Epithelial cell of esophagus (primary cell): ENCODE results near the gene CFAP61.

Experiments
- DNase-seq: peaks from one replicate; pipeline ENCODE4 v3.0.0; 2010; ENCODE audit warnings: low read depth
- H3K4me3 ChIP-seq: 2 replicates; pipeline ENCODE4 v1.5.1; 2011; ENCODE audit warnings: mild to moderate bottlenecking, low read length, control low read depth
- TF ChIP-seq, protein P1 (sequence below): IDR thresholded peaks from 2 replicates; pipeline ENCODE4 v1.5.1; 2011; ENCODE audit warnings: low read depth, mild to moderate bottlenecking, low read length, control low read depth, inconsistent platforms; ENCODE audit not compliant: insufficient read depth; ENCODE audit errors: missing control alignments

The CFAP61 gene

DNA sequence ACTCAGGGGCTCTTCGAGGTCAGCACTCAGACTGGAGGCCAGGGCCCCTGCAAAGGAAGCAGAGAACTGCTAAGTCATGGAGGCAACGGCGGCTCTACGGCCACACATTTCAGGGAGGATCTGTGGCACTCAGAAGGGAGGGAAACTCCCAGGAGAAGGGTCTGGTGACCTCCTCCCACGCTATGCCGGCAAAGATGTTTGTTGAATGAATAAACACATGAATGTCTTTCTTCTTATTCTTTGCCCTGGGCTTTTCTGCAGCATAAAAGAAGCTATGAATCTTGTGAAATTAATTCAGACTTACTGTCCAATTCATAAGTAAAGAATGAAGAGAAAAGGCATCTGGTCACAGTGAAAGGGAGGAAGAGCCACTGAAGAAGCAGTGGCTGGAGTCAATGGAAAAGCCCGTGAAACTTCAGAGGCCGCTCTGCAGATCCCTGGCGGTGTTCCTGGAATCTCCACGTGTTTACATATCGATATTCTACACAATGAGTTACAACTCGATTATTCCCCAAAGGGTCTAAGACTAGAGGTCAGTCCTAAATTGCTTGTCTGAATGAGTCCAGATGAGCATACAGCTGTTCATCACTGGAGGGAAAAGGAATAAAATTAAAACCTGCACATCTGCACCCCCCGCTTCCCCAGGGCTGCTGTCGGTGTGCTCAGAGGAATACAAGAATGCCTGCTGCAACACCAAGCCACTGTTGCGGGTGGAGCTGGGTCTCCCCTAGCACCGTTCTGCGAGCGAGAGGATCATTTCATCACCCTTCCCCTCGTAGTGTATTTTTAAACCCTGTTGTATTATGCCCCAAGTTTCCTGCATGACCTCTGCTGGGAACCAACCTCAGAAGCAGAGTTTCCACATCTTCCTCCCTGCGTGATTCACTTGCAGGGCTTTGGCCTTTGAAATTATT lies 341.1 kb downstream of the CFAP61 start:
- DNase-seq = no peak
- TF ChIP-seq, protein P1, sequence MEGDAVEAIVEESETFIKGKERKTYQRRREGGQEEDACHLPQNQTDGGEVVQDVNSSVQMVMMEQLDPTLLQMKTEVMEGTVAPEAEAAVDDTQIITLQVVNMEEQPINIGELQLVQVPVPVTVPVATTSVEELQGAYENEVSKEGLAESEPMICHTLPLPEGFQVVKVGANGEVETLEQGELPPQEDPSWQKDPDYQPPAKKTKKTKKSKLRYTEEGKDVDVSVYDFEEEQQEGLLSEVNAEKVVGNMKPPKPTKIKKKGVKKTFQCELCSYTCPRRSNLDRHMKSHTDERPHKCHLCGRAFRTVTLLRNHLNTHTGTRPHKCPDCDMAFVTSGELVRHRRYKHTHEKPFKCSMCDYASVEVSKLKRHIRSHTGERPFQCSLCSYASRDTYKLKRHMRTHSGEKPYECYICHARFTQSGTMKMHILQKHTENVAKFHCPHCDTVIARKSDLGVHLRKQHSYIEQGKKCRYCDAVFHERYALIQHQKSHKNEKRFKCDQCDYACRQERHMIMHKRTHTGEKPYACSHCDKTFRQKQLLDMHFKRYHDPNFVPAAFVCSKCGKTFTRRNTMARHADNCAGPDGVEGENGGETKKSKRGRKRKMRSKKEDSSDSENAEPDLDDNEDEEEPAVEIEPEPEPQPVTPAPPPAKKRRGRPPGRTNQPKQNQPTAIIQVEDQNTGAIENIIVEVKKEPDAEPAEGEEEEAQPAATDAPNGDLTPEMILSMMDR = no peak
- H3K4me3 ChIP-seq = no peak overlapping the region

DNA sequence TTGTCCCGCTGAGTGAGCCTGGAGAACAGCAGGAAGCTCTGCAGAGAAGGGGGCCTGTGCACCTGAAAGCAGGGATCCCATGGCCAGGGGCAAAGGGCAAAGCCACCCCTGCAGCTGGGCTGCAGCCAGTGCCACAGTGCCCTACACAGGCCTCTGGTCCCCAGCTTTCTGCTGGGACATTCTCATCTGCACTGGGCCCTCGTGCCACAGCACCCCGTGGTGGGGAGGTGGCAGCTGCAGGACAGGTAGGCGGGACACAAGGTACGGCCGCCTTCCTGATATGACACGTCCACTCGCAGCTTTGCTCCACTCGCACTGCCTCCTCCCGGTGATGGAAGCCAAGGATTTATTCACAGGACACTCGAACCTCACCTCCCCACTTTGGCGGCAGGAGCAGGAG lies 342.8 kb downstream of the CFAP61 start:
- H3K4me3 ChIP-seq = no peak overlapping the region
- DNase-seq = no peak
- TF ChIP-seq, protein P1 = no peak

DNA sequence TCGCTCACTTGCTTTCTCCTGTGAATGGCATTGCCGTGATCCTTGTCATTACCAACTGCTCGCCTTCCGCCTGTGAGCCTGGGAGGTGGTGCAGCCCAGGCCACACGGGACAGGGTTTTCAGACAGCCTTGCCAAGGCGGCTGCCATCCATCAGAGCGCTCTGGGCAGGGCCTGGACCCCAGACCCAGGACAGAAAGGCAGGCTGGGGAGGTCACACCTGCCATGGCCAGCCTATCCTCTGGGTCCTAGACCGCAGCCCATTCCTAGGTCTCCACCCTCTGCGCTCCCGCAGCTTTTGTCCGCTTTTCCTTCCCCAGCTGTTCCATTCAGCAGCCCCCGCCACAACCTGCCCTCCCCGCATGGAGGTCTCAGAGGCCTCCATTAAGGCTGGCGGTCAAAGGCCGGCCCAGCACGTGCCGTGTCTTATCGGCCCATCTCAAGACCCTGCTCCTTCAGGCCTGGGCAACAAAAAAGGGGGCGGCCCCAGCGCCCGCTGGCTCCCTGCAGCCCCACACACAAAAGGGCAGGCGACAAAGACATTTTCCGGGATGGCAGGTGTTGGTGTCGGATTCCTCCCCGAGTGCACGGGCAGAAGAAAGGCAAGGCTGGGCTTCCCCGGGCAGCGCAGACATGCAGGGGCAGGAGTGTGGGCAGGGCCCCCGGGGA lies 343.7 kb downstream of the CFAP61 start:
- peak; percentile 27 for DNase-seq
- no peak overlapping the region for H3K4me3 ChIP-seq
- TF ChIP-seq, protein P1 = no peak

DNA sequence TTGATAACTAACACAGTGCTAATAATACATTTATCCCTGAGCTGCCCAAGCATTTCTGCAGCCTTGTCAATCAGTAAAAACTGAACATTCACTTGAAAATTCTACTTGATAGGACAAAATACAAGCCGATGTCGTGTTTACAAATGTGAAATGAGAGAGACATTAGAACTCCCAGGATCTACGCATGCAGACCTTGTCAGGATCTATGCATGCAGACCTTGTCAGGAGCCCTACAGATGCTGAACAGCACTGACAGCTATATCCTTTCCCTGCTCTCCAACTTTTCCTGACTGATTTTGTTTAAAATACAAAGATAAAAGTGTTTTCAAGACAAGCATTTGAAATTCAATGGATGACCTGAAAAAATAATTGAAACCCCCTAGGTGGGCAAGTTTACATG lies 344.5 kb downstream of the CFAP61 start:
- no peak overlapping the region for H3K4me3 ChIP-seq
- TF ChIP-seq, protein P1 = no peak
- no peak for DNase-seq

DNA sequence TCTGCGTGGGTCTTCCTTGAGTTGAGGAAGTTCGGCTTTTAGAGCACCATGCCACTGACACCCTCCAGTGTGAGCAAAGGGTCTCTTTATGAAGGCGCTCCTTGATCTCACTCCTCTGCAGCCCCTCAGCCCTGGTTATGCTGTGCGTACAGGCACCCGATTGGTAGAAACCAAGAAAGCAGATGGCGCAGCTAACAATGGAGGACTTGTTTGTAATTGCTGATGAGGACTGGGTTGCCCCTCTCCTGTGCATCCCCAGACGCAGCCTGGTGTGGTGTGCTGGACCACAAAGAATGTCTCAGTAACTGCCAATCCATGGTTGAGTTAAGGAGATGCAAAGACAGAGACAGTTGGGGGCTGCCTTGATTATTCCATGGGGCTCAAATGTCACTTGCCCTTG lies 345.8 kb downstream of the CFAP61 start:
- no peak overlapping the region for H3K4me3 ChIP-seq
- DNase-seq = no peak
- TF ChIP-seq, protein P1 = no peak

DNA sequence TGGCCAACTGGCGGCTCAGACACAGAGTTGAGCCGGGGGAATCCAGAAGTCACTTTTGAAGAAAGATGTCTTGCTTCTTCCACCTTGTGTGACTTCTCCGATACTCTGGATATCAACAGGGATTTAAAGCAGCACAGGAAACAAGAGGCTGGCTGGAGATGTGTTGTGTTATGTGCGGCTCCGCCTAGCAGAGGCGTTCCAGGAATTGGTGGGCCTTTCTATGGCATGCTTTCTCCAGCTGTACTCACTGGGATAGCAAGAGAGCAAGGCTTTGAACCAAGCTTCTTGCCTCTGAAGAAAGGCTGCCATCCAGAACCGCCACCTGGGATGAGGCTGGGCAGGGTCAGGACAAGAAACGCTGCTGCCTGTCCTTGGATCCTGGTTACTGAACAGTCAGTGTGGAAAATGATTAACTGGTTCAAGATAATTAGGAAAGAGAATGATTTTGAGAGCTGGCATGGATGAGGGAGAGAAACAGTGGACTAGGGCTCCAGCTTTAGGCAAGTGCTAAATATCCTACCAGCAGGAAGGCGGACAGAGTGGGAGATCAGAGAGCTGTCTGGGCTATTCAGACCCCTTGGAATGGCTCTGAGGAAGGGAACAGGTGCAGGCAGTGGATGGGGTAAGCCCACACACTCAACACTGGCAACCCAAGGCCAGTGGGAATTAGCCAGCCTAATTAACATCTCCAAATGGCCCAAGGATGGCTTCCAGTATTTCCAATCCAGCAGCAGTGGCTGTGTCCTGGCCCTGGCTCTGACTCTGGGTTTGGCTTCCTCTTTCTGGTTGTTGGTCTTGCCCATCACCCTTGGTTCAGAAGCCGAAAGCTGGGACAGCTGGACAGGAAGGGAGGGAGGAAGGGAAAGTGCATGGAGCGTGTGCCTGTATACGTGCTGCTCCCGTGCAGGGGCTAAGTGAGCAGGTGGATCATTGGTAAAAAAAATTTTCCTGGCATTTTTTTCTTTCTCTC lies 347.5 kb downstream of the CFAP61 start:
- H3K4me3 ChIP-seq = no peak overlapping the region
- TF ChIP-seq, protein P1 = no peak
- no peak for DNase-seq
